Keratinocyte (primary cell): ENCODE results near the gene RELT. TPM values are rescaled to one million over a fixed set of nuclear protein-coding genes. Genes with fewer than 3 reads are reported as not detected.
A peak's percentile ranks its signal among the peaks of the same experiment; 100 is the strongest.

ENCODE experiments used
- DNase-seq: peaks from one replicate; pipeline ENCODE4 v3.0.0-alpha.2; 2011; ENCODE audit warnings: low read depth, missing footprints, low spot score
- FAIRE-seq: peaks from 2 replicates; lab custom pipeline; 2011; peaks lifted over from hg19 to GRCh38; lab: Jason Lieb, UNC
- H2AFZ ChIP-seq: 2 replicates; pipeline ENCODE4 v1.6.0; 2012; ENCODE audit warnings: low read length, control low read depth, inconsistent platforms; ENCODE audit not compliant: control insufficient read depth
- H3K27ac ChIP-seq: 2 replicates; pipeline ENCODE4 v1.5.1; 2011; ENCODE audit warnings: low read length; ENCODE audit not compliant: control insufficient read depth, insufficient read depth
- H3K27me3 ChIP-seq: 3 replicates; pipeline ENCODE4 v1.6.0; 2011; ENCODE audit warnings: low read length; ENCODE audit not compliant: control insufficient read depth, insufficient read depth; ENCODE audit errors: extremely low read depth
- H3K36me3 ChIP-seq, 2 experiments: 2 replicates in 1 of 2; 3 replicates in 1 of 2; pipeline ENCODE4 v1.5.1; 2011; ENCODE audit warnings: low read length in 2 of 2, mild to moderate bottlenecking in 1 of 2; ENCODE audit not compliant: control insufficient read depth in 2 of 2, insufficient read depth in 2 of 2; ENCODE audit errors: extremely low read depth in 1 of 2
- H3K4me1 ChIP-seq: 3 replicates; pipeline ENCODE4 v1.5.1; 2011; ENCODE audit warnings: low read length; ENCODE audit not compliant: control insufficient read depth, insufficient read depth; ENCODE audit errors: extremely low read depth
- H3K4me2 ChIP-seq: 3 replicates; pipeline ENCODE4 v1.6.0; 2011; ENCODE audit warnings: low read depth, low read length; ENCODE audit not compliant: control insufficient read depth, insufficient read depth; ENCODE audit errors: extremely low read depth
- H3K4me3 ChIP-seq, 3 experiments: fragments of 200-600 bp in 1 of 3; sonication (generic) in 1 of 3; 2 replicates in 2 of 3; 3 replicates in 1 of 3; pipeline ENCODE4 v1.5.1; 2011 to 2016; ENCODE audit warnings: low read length in 3 of 3, mild to moderate bottlenecking in 3 of 3, control low read depth in 2 of 3, inconsistent platforms in 1 of 3, low read depth in 1 of 3, mixed read lengths in 1 of 3, mixed run types in 1 of 3, moderate library complexity in 1 of 3; ENCODE audit not compliant: control insufficient read depth in 2 of 3, insufficient read depth in 2 of 3; ENCODE audit errors: extremely low read depth in 1 of 3
- H3K79me2 ChIP-seq: 2 replicates; pipeline ENCODE4 v1.6.0; 2012; ENCODE audit warnings: low read length; ENCODE audit not compliant: control insufficient read depth, insufficient read depth
- H3K9ac ChIP-seq: 3 replicates; pipeline ENCODE4 v1.6.0; 2011; ENCODE audit warnings: low read length; ENCODE audit not compliant: control insufficient read depth, insufficient read depth; ENCODE audit errors: extremely low read depth
- H3K9me1 ChIP-seq: 3 replicates; pipeline ENCODE4 v1.6.0; 2011; ENCODE audit warnings: low read length; ENCODE audit not compliant: control insufficient read depth, insufficient read depth; ENCODE audit errors: extremely low read depth
- H3K9me3 ChIP-seq: 2 replicates; pipeline ENCODE4 v1.5.1; 2012; ENCODE audit warnings: low read depth, low read length; ENCODE audit not compliant: control insufficient read depth
- H4K20me1 ChIP-seq: 3 replicates; pipeline ENCODE4 v1.6.0; 2011; ENCODE audit warnings: low read length; ENCODE audit not compliant: control insufficient read depth, insufficient read depth; ENCODE audit errors: extremely low read depth
- CTCF ChIP-seq, 3 experiments: IDR thresholded peaks in 1 of 3; conservative IDR thresholded peaks in 1 of 3; optimal IDR thresholded peaks in 1 of 3; 2 replicates in 2 of 3; 3 replicates in 1 of 3; pipeline versions ENCODE3 to v1.5.1; 2011; ENCODE audit warnings: low read length in 3 of 3, mild to moderate bottlenecking in 3 of 3, moderate library complexity in 2 of 3, control low read depth in 1 of 3, inconsistent platforms in 1 of 3; ENCODE audit not compliant: insufficient read depth in 2 of 3; ENCODE audit errors: extremely low read depth in 1 of 3
- EZH2 ChIP-seq: IDR thresholded peaks from one replicate; pipeline ENCODE4 v1.6.1; 2012; ENCODE audit warnings: inconsistent platforms, mild to moderate bottlenecking, low read length, moderate library complexity
- dilution Hi-C: fragments of 300-500 bp; cut with MboI; formaldehyde crosslinking; loops from one replicate; pipeline ENCODE4 v1.7.0; 2020; ENCODE audit warnings: low sequenced_read_pairs; ENCODE audit not compliant: extremely low pct_ligation_motif_present
- polyA plus RNA-seq, 5 experiments: library from polyadenylated mRNA; depleted of rRNA in 3 of 5; stranded (reverse) in 3 of 5; stranded (forward) in 1 of 5; unstranded in 1 of 5; fragments of >200 nt; gene quantifications; 1 replicate in 1 of 5; 2 replicates in 3 of 5; 3 replicates in 1 of 5; pipeline versions ENCODE4 v1.2.1 to v1.2.3, GENCODE V29; 2011 to 2012; ENCODE audit warnings: missing spikeins in 2 of 5, low read depth in 1 of 5, low replicate concordance in 1 of 5

Gene RELT
- polyA plus RNA-seq, 1 donor (not counting 4 experiments of a cell fraction or from before 2014, with no cell fraction given), result 4.2 TPM

GRCh38 chr11:73387594-73388264 is 11.5 kb downstream of the RELT start:
- no peaks in the 10 kb centered on the region for H3K27me3 ChIP-seq
- peaks cover 6% of the 10 kb centered on the region in 2 experiments for H3K36me3 ChIP-seq
- DNase-seq, result no peak
- no peak for FAIRE-seq
- peaks cover 70% of the 10 kb centered on the region for H3K4me1 ChIP-seq
- H4K20me1 ChIP-seq, result peaks cover 2% of the 10 kb centered on the region
- H3K9me3 ChIP-seq, result no peaks in the 10 kb centered on the region
- H3K9ac ChIP-seq, result peak overlapping the region; percentile 46
- H3K79me2 ChIP-seq, result peaks cover 63% of the 10 kb centered on the region
- peak overlapping the region in 1 of 3 experiments; percentile 52 for H3K4me3 ChIP-seq
- peak overlapping the region; percentile 69 for H3K4me2 ChIP-seq
- peaks cover 12% of the 10 kb centered on the region for H3K9me1 ChIP-seq
- TF ChIP-seq CTCF (optimal IDR thresholded peaks at IDR 0.05 in 1 of 3, IDR thresholded peaks at IDR 0.05 in 1 of 3, conservative IDR thresholded peaks at IDR 0.05 in 1 of 3; ENCODE audit: extremely low read depth in 1 of 3, insufficient read depth in 2 of 3, low read length in 3 of 3), result no peak
- no peak for TF ChIP-seq EZH2
- H3K27ac ChIP-seq, result peak overlapping the region; percentile 66
- H2AFZ ChIP-seq, result no peak overlapping the region
- dilution Hi-C loops, result no loop called here

- TF ChIP-seq CTCF (optimal IDR thresholded peaks at IDR 0.05 in 1 of 3, IDR thresholded peaks at IDR 0.05 in 1 of 3, conservative IDR thresholded peaks at IDR 0.05 in 1 of 3; ENCODE audit: extremely low read depth in 1 of 3, insufficient read depth in 2 of 3, low read length in 3 of 3) (no peak), EZH2 (no peak)
- Histone ChIP-seq H3K27me3 (no peaks in the 10 kb centered on the region), H3K4me3 (peak overlapping the region in 1 of 3 experiments; percentile 52), H4K20me1 (peaks cover 2% of the 10 kb centered on the region), H3K4me1 (peaks cover 67% of the 10 kb centered on the region), H3K9me3 (no peaks in the 10 kb centered on the region), H3K36me3 (peaks cover 6 to 14% of the 10 kb centered on the region in 2 experiments), H2AFZ (no peak overlapping the region), H3K9me1 (peaks cover 11% of the 10 kb centered on the region), H3K79me2 (peaks cover 56% of the 10 kb centered on the region), H3K4me2 (peak overlapping the region; percentile 69), H3K9ac (peak overlapping the region; percentile 63), H3K27ac (peak overlapping the region; percentile 66)
- DNase-seq (peak; percentile 73), FAIRE-seq (peak; percentile 84)
- dilution Hi-C loops, result no loop called here
Measured at GRCh38 chr11:73388265-73389133, 12.3 kb downstream of the RELT start.
